ENCODE results near the gene TEN1.

DNA sequence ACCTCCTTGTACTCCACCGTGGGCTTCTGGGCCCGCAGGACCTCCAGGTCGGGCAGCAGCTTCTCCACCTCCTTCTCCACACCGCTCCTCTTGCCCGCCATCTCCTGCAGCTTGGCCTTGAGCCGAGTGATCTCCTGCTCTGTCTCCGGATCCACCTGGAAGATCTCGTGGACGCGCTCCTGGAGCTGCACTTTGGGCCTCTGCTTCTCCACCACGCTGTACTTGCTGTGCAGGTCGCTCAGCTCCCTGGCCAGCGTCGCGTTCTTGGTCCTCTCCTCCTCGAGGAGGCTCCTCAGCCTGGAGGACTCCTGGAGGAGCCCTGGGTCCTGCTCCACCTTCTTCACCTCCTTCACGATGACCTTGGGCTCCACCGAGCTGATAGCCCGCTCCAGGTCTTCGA is 30.4 kb downstream of the TEN1 start:
- no peak for TF ChIP-seq POLR2A (IDR thresholded peaks at IDR 0.05)
- TF ChIP-seq, protein P1, sequence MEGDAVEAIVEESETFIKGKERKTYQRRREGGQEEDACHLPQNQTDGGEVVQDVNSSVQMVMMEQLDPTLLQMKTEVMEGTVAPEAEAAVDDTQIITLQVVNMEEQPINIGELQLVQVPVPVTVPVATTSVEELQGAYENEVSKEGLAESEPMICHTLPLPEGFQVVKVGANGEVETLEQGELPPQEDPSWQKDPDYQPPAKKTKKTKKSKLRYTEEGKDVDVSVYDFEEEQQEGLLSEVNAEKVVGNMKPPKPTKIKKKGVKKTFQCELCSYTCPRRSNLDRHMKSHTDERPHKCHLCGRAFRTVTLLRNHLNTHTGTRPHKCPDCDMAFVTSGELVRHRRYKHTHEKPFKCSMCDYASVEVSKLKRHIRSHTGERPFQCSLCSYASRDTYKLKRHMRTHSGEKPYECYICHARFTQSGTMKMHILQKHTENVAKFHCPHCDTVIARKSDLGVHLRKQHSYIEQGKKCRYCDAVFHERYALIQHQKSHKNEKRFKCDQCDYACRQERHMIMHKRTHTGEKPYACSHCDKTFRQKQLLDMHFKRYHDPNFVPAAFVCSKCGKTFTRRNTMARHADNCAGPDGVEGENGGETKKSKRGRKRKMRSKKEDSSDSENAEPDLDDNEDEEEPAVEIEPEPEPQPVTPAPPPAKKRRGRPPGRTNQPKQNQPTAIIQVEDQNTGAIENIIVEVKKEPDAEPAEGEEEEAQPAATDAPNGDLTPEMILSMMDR (IDR thresholded peaks at IDR 0.05): no peak

Measured in esophagus squamous epithelium (tissue), 4 donors.